Effector memory CD4-positive, alpha-beta T cell (primary cell): Measurements from ENCODE around the gene OPCML.

Experiments used
- DNase-seq, 3 donors: peaks; one replicate each; pipeline ENCODE4 v3.0.0-alpha.2; 2020
- H3K27ac ChIP-seq: 2 replicates; pipeline ENCODE4 v1.7.0; 2013; ENCODE audit warnings: mild to moderate bottlenecking, low read length, moderate library complexity; ENCODE audit not compliant: insufficient read depth, poor library complexity, severe bottlenecking
- H3K27me3 ChIP-seq: replicated peaks from 2 replicates; pipeline ENCODE4 v1.7.0; 2013; ENCODE audit warnings: mild to moderate bottlenecking, low read length; ENCODE audit not compliant: insufficient read depth, control insufficient read depth, poor library complexity, severe bottlenecking
- H3K36me3 ChIP-seq: 2 replicates; pipeline ENCODE4 v1.7.0; 2013; ENCODE audit warnings: mild to moderate bottlenecking, low read length, moderate library complexity; ENCODE audit not compliant: control insufficient read depth, insufficient read depth
- H3K4me1 ChIP-seq: 2 replicates; pipeline ENCODE4 v1.7.0; 2013; ENCODE audit warnings: low read length, mild to moderate bottlenecking; ENCODE audit not compliant: control insufficient read depth, insufficient read depth, poor library complexity, severe bottlenecking
- H3K4me3 ChIP-seq: 2 replicates; pipeline ENCODE4 v1.7.0; 2013; ENCODE audit warnings: low read length, low read depth, mild to moderate bottlenecking; ENCODE audit not compliant: insufficient read depth, poor library complexity, severe bottlenecking
- H3K9me3 ChIP-seq: 2 replicates; pipeline ENCODE4 v1.7.0; 2013; ENCODE audit warnings: mild to moderate bottlenecking, low read length, moderate library complexity; ENCODE audit not compliant: control insufficient read depth

The OPCML gene

DNA sequence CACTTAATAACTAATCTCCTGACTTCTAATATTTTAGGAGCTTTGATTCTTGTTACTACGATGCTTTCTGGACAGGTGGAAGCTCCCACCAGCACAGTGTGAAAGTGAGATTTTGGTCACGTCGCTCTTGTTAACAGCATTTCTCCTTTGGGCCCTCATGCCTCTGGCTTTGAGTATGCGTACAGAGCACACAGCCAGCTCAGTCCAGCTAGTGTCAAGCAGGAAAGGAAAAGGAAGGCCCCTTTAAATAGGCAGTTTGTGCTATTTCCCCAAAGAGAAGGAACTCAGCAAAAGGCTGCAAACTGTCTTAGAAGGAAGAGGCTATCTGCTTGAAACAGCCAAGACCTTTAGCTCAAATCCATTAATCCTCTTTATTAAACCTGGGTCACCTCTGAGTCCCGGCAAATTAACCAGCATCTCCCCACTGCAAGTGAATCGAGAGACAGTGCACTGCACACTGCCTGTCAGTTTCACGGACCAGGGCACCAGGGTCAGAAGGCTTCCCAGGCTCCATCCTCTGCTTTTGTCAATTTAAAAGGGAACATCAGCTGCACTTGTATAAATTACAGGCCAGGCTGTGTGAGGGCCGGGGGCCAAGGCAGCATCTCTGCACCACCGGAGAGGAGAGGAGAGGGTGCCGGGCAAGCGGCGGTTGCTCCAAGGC, 34.7 kb downstream of the OPCML start:
- H3K4me3 ChIP-seq = no peak overlapping the region
- no peaks in the 10 kb centered on the region for H3K9me3 ChIP-seq
- H3K36me3 ChIP-seq = no peaks in the 10 kb centered on the region
- no peak overlapping the region for H3K27ac ChIP-seq
- no peaks in the 10 kb centered on the region for H3K4me1 ChIP-seq
- H3K27me3 ChIP-seq = no peaks in the 10 kb centered on the region
- no peak for DNase-seq

DNA sequence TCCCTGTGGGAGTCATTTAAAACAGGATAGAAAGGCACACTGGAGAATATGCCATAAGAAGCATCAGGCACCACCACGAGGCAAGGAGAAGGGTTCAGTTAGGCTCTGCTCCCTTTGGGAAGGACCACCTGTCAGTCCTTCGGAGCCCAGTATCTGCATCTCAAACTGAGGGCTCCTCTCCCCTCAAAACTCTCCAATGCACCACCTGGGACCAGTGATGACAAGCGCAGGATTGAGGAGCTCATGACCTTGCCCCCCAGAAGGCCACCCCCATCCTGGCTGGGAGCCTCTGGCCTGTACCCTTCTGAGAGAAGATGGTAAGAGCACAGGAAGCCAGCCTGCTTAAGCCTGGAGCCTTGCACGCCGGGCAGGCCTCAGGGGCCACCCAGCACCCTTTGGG, 39.4 kb downstream of the OPCML start:
- Histone ChIP-seq H3K27me3 (no peaks in the 10 kb centered on the region), H3K36me3 (no peaks in the 10 kb centered on the region), H3K27ac (no peak overlapping the region), H3K4me1 (no peaks in the 10 kb centered on the region), H3K9me3 (no peaks in the 10 kb centered on the region), H3K4me3 (no peak overlapping the region)
- no peak for DNase-seq

DNA sequence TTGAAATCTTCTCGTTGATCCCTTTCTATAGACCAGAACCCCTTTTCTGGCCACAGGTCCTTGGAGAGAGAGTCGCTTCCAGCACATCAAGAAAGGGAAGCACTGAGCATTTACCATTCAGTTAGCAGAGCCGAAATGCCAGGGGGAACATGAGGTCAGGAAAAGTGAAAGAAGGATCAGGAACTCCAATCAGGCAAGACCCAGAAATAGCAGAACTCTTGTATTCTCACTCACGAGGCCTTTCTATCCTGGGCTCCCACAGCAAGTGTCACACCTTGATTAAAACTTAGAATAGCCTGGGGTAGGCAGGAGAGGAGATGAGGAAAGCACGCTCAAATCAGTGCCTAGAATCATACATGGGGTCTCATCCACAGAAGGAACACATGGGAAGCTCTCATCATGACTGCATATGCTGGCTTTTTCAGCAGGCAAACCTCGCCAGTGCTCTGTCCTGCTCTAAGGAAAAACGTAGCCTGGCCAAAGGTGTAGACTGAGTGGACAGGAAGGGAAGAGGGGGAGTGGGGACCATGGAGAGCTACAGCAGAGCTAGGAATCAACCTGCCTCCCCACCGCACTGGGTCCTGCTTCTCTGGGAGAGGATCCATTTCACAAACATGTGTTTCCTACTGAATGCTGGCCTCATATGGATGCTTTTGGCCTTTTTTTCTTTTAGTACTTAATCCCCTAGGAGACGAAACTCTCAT, 40.5 kb downstream of the OPCML start:
- Histone ChIP-seq H3K27ac (no peak overlapping the region), H3K4me1 (no peaks in the 10 kb centered on the region), H3K27me3 (no peaks in the 10 kb centered on the region), H3K36me3 (no peaks in the 10 kb centered on the region), H3K9me3 (no peaks in the 10 kb centered on the region), H3K4me3 (no peak overlapping the region)
- DNase-seq = no peak

DNA sequence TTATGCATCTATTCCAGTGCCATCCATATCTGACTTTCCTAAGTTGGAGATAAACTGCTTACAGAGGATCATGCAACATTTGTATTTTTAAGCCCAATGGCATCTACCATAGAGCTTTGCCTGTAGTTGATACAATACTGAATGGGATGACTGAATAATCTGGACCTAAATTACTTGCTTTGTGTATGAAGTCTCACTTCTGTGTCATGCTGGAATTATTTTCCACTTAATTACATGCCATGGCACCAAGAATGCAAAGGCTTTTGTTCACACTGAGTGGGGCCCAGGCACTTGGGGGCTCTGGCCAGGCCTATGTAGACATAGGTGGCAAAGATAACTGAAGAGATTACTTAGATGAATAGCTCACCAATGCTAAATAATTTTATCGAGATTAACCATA, 51.6 kb downstream of the OPCML start:
- no peak for DNase-seq
- no peaks in the 10 kb centered on the region for H3K9me3 ChIP-seq

DNA sequence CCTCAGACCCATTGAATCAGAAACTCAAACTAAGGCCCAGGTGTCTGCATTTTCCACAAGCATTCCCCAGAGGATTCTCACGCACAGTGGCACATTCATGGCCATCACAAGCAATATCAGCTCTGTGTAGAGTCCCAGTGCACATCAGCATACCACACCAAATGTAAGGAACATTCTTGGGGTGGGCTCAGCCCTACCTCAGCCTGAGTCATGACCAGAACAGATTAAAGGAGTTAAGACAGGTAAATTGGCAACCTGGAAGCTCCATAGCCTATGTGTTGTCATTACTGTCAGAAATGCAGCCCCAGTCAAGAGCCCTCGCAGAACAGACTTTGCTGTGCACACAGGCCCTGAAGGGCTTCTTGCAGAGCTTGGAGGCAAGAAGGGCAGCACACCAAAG, 53.1 kb downstream of the OPCML start:
- Histone ChIP-seq H3K27ac (no peak overlapping the region), H3K27me3 (no peaks in the 10 kb centered on the region), H3K36me3 (no peaks in the 10 kb centered on the region), H3K4me1 (no peaks in the 10 kb centered on the region), H3K4me3 (no peak overlapping the region), H3K9me3 (no peaks in the 10 kb centered on the region)
- no peak for DNase-seq

More for the DNA sequence above, 51.6 kb downstream of the OPCML start:
- H3K4me3 ChIP-seq = no peak overlapping the region
- no peaks in the 10 kb centered on the region for H3K4me1 ChIP-seq
- H3K36me3 ChIP-seq = no peaks in the 10 kb centered on the region
- no peak overlapping the region for H3K27ac ChIP-seq
- no peaks in the 10 kb centered on the region for H3K27me3 ChIP-seq

DNA sequence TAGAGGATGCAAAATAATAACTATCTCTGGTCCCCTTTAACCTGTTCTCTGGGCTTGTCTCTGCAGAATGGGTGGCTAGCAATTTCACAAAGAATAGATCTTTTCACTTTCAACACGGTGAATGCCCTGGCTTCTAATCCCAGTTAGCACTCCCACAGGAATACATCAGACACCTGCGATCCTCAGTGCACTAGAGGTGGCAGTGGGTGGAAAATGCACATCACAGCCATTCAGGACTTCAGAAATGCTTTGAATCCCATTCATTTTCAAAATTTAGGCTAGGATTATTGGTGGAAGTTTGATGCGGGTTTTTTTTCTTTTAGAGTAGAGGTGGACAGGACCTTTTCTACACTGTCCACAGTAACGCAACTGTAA, 55.1 kb downstream of the OPCML start:
- Histone ChIP-seq H3K36me3 (no peaks in the 10 kb centered on the region), H3K9me3 (no peaks in the 10 kb centered on the region)

DNA sequence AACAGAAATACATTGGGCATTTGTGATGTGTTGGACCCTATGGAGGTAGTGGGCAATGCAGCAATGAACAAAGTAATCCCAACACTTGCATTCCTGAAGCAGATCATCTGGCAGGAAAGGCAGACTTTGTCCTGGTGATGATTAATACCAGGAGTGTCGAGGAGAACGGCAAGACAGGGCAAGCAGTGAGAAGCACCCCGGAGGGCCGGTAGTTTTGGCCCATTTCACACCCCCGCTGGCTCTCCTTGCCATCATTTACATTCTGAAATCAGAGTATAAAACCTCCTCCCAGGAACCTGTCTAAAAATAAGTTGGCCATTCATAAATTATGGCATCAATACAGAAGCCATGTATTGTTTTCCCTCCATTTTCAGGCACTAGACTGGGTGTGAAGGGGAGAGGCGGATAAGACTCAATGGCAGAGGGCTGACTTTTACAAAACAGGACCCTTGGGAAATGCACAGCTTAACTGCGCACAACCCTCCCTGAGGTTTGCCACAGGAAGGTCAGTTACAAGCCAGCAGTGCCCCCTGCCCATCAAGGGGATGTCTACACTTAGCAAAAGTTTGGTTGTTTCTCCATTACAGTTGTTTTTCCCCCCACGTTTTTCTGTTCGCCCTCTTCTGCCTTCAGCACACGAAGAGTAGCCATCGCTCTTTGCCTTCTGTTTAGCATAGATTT, 55.6 kb downstream of the OPCML start:
- H3K27me3 ChIP-seq = no peaks in the 10 kb centered on the region
- no peak for DNase-seq
- H3K36me3 ChIP-seq = no peaks in the 10 kb centered on the region
- no peaks in the 10 kb centered on the region for H3K4me1 ChIP-seq
- no peak overlapping the region for H3K4me3 ChIP-seq
- H3K27ac ChIP-seq = no peak overlapping the region
- H3K9me3 ChIP-seq = no peaks in the 10 kb centered on the region

More for the DNA sequence above, 55.1 kb downstream of the OPCML start:
- Histone ChIP-seq H3K4me3 (no peak overlapping the region), H3K27ac (no peak overlapping the region), H3K27me3 (no peaks in the 10 kb centered on the region), H3K4me1 (no peaks in the 10 kb centered on the region)
- DNase-seq = no peak

DNA sequence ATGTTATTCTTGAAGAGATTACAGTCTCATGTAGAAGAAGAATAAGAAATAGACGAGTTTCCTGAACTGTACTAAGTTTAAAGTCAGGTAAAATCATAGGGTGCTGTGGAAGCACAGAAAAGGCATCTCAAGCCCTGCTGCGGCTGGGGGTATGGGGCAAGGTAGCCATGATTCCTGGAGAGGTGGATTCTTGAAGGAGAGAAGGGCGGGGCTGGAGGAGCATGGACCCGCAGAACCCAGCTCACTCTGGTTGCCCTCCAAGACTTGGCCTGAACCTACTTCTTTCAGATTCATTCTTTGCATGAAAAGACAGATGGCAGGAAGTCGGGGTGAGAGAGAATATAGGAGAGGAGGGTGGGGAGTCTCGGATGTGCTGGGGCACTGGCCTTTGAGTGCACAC, 57.8 kb downstream of the OPCML start:
- Histone ChIP-seq H3K4me3 (no peak overlapping the region), H3K36me3 (no peaks in the 10 kb centered on the region), H3K27ac (no peak overlapping the region), H3K9me3 (no peaks in the 10 kb centered on the region), H3K27me3 (no peaks in the 10 kb centered on the region), H3K4me1 (no peaks in the 10 kb centered on the region)
- no peak for DNase-seq

DNA sequence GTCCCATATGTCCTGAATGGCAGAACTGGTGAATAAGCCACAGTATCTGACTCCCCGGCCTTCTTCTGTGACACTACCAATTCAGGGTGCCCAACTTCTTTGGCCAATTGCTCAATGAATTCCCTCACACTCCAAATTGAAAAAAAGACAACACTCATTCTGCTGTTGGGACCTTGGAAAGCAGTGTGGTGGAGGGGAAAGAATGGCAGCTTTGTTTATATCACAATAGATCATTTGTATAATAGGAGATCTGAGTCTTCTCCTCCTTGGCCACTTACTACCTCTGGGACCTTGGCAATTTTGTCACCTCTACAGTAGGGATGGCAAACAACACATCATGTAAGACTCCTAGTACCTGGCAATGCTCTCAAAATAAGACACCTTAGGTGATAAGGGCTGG, 64.6 kb downstream of the OPCML start:
- no peak overlapping the region for H3K4me3 ChIP-seq
- H3K4me1 ChIP-seq = no peaks in the 10 kb centered on the region
- no peak for DNase-seq

DNA sequence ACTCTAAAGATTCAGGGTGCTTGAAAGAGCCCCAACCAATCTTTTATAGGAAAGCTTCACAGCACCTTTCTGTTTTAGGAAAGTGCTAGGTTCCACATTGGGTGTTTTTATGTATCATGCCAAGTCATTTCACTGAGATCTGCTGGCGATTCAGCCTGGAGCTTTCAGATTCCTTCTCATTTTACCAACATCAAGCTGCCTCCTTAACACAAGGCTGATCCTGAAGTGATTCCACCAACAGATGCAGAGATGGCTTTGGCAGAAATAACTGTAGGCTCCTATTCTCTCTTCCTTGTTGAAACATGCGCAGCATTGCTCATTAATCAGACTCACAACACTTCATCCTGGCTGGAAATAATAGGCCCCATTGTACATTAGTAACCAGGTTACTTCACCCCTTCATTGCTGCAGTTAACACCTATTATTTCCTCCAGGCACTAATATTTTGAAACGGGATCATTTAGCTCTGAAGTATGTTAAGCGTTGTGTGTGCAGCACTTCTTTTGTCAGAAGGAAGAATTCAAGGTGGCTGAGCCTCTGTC, 89.0 kb downstream of the OPCML start:
- DNase-seq = no peak
- H3K9me3 ChIP-seq = no peaks in the 10 kb centered on the region
- H3K27ac ChIP-seq = no peak overlapping the region

More for the DNA sequence above, 64.6 kb downstream of the OPCML start:
- H3K36me3 ChIP-seq = no peaks in the 10 kb centered on the region
- no peak overlapping the region for H3K27ac ChIP-seq
- no peaks in the 10 kb centered on the region for H3K9me3 ChIP-seq
- H3K27me3 ChIP-seq = no peaks in the 10 kb centered on the region

More for the DNA sequence above, 89.0 kb downstream of the OPCML start:
- no peak overlapping the region for H3K4me3 ChIP-seq
- H3K27me3 ChIP-seq = no peaks in the 10 kb centered on the region
- no peaks in the 10 kb centered on the region for H3K36me3 ChIP-seq
- H3K4me1 ChIP-seq = no peaks in the 10 kb centered on the region
